HG03558 (cell line): Measurements from ENCODE around the gene NDUFS2.
"Not testable (repeated sequence)": the region's sequence is repeated elsewhere in the genome, so short reads cannot be mapped to it uniquely, and the experiment has no call there.

Experiments
- ATAC-seq: cut with Tn5 transposase; IDR thresholded peaks from one replicate; pipeline ENCODE4 v1.9.1; 2021; ENCODE audit warnings: moderate number of reproducible peaks; ENCODE audit not compliant: unreplicated experiment; ENCODE audit errors: extremely low read depth

Gene NDUFS2

DNA sequence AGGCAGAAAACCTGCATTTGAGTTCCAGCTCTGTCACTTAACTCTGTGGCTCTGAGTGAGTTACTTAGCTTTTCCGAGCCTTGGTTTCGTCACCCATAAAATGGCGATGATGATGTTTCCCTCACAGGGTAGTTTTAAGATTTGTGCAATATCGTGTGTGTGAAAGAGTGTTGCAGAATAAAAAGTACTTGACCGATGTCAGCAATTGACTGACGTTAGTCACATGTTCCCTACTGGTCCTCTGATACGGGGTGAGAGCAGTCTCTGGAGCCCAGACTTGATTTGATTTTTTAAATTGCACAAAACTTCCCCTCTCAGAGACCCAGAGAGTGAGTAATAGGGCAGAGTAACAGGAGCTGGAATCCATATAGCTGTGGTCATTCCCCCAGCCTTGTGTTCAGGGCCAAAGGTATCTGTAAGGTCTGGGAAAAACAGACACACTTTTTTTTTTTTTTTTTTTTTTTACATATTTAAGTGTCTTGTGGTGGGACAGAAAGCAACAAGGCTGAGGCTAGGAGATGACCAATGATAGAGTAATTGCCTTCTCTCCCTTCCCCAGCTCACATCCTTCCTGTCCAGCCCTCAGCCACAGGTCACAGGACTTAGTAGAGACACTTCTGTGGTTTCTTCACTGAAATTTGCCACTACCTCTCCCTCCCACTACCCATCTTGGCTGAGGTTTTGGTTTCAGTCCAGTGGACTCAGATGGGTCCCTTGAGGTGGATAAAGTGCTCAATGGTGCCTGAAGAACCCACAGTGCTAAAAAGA lies 15.0 kb downstream of the NDUFS2 start:
- ATAC-seq, result peak; percentile 58

- ATAC-seq, result no peak
These were observed 15.7 kb downstream of the NDUFS2 start for GRCh38 chr1:161217831-161218230.

DNA sequence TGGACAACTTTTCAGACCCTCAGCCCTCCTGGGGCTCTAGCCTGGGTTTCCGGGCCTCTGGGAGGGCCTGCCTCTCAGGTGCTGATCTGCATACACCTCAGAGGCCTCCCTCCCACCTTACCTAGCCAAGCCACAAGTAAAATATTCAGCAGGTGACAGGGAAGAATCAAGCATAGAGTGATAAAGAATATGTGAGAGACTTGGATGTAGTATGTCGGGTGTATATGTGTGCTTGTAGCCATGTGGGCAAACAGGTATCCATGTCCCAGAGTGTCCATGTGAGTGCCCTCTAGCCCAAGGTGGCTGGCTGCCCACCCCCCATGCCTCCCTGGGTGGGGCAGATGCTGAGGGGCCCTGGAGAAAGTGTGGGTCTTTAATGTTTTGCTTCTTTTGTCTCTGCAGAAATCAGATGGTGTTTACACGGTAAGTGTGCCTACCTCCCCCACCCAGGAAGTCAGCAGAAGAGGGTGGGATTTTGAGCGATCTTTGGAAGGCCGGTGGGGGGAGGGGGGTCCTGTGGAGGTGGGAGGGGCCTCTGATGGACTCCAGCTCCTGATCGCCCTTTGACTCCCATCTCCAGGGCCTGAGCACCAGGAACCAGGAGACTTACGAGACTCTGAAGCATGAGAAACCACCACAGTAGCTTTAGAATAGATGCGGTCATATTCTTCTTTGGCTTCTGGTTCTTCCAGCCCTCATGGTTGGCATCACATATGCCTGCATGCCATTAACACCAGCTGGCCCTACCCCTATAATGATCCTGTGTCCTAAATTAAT lies 16.3 kb downstream of the NDUFS2 start:
- ATAC-seq, result no peak

- no peak for ATAC-seq
These were observed 17.1 kb downstream of the NDUFS2 start for GRCh38 chr1:161219078-161219892.

- no peak for ATAC-seq
These were observed 17.8 kb downstream of the NDUFS2 start for GRCh38 chr1:161220002-161220401.

GRCh38 chr1:161222175-161223019 lies 20.2 kb downstream of the NDUFS2 start:
- ATAC-seq, result no peak

GRCh38 chr1:161223805-161224694 lies 21.9 kb downstream of the NDUFS2 start:
- no peak for ATAC-seq

GRCh38 chr1:161224695-161225087 lies 22.5 kb downstream of the NDUFS2 start:
- ATAC-seq, result not testable (repeated sequence)

DNA sequence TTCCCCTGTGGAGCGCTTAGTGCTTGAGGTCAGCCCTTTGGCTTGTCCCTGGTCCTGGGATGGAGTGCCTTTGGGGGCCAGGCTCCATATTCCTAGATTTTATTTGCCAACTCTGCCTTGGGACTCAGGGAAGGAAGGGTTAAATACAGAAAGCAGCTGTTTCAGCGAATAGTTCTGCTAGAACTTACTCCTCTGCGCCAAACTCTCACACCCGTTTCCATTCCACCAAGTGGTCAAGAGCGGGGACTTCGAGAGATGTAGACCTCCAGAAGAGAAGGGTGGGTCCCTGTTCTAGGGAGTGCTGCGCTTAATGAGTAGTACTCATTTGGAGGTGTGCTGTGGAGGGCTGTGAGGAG lies 23.0 kb downstream of the NDUFS2 start:
- ATAC-seq, result no peak

DNA sequence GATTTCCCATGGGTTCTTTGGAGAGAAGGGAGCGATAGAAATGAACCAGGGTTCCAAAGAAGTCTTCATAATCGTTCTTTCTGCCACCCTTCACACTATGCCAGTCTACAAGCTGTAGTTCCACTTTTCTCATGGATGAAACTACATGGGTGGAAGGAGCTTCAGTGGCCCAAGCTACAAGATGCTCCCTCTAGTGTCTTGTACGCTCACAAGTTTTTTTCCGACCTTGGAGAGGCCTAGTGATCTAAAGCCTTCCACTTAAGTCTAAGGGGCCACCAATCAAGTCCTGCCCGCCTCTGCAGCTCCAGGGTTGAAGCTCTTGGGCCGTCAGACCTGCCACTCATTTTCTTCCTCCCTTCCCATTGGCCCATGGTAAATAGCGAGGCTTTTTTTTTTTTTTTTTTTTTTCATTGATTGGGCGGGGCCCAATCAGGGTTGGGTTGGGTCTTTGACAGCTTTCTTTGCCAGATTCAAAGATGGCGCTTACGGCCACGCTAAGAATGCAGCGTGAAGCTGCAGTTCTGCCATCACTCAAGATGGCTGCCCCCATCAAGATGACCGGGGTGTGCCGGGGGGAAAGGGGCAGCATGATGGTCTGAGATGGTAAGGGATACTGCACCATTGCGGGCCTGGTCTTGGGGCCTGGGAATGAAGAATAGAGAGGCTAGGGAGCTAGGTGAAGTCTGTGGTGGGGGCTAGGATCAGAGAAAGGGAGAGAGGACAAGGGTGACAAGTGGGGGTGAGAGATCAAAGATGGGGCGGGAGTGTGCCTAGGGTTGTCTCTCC lies 23.6 kb downstream of the NDUFS2 start, which contains the start of gene TOMM40L:
Gene TOMM40L (plus strand): TSS at position 527 of the 786 bp plus-strand sequence. CDS start 430 bp downstream, outside the sequence.
- ATAC-seq, result peak; percentile 89

DNA sequence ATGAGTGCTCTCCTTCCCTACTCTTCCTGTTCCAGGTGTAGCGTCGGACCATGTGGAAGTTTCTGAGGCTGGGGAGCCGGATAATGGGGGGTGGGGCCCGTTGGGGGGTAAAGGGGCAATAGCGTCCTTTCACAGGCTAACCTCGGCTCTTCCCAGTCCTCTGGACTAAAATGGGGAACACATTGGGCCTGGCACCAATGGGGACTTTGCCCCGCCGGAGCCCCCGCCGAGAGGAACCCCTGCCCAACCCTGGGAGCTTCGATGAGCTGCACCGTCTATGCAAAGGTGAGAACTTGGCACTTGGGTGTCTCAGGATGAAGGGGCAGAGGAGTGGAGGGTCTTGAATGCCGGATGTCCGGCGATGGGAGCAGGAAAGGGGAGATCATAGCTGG lies 24.1 kb downstream of the NDUFS2 start:
- no peak for ATAC-seq

GRCh38 chr1:161226759-161227158 lies 24.6 kb downstream of the NDUFS2 start:
- no peak for ATAC-seq

- no peak for ATAC-seq
These were observed 25.2 kb downstream of the NDUFS2 start for GRCh38 chr1:161227196-161227871.

DNA sequence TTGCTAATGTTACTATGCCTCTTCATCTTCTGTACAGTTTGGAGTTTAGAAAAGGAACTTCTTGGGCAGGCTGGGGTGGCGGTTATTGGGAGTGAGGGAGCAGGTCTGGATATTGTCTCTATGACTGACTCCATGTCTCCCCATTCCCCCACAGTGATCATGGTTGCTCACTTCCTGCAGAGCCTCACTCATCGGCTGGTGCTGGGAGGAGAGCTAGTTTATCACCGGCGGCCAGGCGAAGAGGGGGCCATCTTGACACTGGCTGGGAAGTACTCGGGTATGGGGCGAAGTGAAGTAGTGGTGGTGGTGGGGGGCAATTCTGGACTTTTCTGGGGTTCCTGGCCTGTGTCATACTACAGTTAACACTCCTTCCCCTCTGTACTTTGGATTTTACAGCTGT lies 25.9 kb downstream of the NDUFS2 start:
- no peak for ATAC-seq

GRCh38 chr1:161229896-161230295 lies 27.7 kb downstream of the NDUFS2 start:
- no peak for ATAC-seq

DNA sequence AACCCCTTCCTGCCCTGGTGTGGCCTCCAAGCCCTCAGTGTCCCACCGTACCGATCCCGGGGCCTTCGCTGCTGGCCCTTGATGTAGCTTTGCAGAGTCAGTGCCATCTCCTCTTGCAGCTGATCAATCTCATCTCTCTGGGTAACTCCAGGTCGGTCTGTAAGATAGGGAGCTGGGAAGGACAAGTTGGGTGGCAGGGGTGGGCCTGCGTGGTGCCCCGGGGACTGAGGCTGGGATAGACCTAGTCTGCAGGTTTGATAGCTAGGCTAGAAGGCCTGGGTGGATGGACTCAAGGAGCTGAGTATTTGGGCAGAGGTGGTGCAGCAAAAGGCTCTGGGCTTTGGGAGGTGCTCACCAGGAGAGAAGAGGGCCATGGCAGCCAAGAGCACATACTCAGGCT lies 28.6 kb downstream of the NDUFS2 start:
- ATAC-seq, result no peak

DNA sequence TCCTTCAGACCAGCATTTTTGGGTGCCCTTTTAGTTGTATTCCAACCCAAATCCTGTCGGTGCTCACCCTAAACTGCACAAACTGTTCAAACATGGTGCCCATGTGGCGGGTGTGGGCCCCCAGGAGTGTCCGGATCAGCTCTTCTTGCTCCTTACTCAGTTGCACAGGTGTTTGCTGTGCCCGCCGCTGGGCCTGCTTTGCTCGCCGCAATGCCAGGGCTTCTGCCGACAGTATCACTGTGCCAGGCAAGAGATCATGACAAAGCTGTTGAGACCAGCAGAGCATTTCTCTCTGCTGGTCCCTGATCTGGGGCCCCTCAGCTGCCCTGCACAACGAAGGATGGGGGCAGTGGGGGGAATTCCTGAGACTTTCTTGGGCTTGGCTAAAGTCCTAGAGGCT lies 30.9 kb downstream of the NDUFS2 start:
- ATAC-seq, result no peak
